ENCODE data around the gene NRXN3.

DNA sequence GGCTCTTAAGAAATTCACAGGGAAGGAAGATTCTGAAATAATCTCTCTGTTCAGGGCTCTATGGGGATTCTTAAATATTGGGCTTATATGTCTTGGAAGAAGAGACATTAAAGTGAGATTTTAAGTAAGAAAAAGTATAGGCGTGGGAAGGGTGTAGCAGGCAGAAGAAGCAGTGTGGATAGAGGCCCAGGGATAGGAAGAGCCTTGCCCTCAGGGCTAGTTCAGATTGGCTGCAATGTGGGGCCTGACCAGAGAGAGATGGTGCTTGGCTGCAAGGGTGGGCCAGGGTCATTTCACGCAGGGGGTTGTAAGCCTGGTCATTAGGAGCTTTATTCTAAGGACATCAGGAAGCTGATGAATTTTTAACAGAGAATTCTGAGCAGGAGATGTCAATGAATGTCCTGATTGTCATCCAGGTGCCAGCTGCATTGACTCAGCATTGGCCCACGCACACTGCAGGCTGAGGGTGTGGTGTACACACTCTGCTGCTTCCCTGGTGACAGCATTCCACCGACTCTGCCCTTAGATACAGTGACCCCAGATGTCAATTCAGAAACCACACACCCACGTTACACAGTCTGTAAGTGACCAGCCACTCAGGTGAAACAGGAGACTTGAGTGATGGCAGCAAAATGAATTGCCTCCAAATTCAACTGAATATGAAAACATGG is 582.5 kb downstream of the NRXN3 start:
- TF ChIP-seq, protein P1, sequence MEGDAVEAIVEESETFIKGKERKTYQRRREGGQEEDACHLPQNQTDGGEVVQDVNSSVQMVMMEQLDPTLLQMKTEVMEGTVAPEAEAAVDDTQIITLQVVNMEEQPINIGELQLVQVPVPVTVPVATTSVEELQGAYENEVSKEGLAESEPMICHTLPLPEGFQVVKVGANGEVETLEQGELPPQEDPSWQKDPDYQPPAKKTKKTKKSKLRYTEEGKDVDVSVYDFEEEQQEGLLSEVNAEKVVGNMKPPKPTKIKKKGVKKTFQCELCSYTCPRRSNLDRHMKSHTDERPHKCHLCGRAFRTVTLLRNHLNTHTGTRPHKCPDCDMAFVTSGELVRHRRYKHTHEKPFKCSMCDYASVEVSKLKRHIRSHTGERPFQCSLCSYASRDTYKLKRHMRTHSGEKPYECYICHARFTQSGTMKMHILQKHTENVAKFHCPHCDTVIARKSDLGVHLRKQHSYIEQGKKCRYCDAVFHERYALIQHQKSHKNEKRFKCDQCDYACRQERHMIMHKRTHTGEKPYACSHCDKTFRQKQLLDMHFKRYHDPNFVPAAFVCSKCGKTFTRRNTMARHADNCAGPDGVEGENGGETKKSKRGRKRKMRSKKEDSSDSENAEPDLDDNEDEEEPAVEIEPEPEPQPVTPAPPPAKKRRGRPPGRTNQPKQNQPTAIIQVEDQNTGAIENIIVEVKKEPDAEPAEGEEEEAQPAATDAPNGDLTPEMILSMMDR (IDR thresholded peaks at IDR 0.05) = no peak
- TF ChIP-seq EZH2 (IDR thresholded peaks at IDR 0.05; ENCODE audit: borderline replicate concordance, insufficient read depth, low read depth, low read length, poor library complexity, severe bottlenecking) = no peak
